ENCODE data around the gene RSRP1.

The RSRP1 gene

DNA sequence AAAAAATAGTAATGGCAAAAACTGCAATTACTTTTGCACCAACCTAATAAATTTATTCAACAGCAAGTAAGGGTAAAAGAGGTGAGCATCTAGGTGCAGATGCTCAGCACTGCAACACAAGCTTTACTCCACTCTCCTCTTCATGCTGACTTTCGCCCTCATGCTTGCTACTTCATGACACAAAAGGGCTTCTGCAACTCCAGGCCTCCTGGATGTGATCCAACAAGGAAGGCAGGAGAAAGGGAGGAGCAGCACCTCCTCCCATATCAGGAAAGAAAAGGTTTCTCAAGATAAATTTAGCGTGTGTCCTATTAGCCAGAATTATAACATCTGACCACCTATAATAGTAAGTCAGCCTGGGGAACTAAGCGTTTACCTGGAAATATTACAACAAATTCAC is 26.6 kb downstream of the RSRP1 start:
- no peak overlapping the region for H3K4me3 ChIP-seq (ENCODE audit: control insufficient read depth, low read depth, low read length)
- TF ChIP-seq, protein P1, sequence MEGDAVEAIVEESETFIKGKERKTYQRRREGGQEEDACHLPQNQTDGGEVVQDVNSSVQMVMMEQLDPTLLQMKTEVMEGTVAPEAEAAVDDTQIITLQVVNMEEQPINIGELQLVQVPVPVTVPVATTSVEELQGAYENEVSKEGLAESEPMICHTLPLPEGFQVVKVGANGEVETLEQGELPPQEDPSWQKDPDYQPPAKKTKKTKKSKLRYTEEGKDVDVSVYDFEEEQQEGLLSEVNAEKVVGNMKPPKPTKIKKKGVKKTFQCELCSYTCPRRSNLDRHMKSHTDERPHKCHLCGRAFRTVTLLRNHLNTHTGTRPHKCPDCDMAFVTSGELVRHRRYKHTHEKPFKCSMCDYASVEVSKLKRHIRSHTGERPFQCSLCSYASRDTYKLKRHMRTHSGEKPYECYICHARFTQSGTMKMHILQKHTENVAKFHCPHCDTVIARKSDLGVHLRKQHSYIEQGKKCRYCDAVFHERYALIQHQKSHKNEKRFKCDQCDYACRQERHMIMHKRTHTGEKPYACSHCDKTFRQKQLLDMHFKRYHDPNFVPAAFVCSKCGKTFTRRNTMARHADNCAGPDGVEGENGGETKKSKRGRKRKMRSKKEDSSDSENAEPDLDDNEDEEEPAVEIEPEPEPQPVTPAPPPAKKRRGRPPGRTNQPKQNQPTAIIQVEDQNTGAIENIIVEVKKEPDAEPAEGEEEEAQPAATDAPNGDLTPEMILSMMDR (conservative IDR thresholded peaks at IDR 0.05; ENCODE audit: control insufficient read depth, insufficient read depth, low read depth, low read length), result no peak
- no peak for DNase-seq (ENCODE audit: low read depth)

DNA sequence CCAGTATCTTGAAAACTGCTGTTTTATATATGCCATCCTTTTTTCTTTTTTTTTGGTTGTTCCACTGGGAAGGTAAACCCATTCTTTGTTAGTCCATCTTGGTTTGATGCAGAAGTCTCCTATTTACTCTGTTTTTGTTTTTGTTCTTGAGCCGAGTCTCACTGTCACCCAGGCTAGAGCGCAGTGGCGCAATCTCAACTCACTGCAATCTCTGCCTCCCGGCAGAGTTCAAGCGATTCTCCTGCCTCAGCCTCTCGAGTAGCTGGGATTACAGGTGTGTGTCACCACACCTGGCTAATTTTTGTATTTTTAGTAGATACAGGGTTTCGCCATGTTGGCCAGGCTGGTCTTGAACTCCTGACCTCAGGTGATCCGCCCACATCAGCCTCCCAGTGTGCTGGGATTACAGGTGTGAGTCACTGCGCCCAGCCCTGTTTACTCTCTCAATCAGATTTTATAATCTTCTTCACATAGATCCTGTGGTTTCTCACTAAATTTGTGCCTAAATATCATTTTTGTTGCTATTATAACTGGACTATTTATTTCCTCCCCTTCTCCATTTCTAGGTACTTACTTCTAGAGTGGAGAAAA is 27.5 kb downstream of the RSRP1 start:
- no peak for DNase-seq (ENCODE audit: low read depth)
- TF ChIP-seq, protein P1 (conservative IDR thresholded peaks at IDR 0.05; ENCODE audit: control insufficient read depth, insufficient read depth, low read depth, low read length), result no peak
- H3K4me3 ChIP-seq (ENCODE audit: control insufficient read depth, low read depth, low read length), result no peak overlapping the region

DNA sequence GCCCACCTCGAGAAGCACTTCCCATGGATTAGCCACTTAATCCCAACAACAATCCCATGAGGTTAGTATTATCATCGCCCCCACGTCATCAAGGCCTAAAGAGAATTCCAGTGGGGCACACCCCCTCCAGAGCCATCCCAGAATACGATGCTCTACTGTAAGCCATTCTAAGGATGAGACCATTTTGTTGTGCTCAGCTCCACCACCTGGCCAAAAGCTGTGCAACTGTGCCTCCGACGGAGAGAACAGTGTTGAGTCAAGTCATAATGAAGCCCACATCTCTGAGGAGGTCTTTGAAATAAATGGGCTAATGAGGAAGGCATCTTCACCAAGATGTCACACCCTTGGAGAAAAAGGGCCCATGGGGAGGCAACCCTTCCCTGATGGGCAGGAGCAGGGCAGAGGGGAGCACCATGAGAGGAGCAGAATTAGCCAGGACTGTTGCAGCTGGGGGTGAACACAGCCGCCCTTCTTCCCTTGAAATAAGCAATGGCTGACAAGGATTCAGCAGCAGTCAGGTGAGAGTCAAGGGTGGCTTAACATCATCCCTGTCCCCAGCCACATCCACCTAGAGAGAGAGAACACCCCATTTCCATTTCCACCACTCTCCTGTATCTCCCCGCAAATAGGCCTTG is 29.5 kb downstream of the RSRP1 start:
- no peak overlapping the region for H3K4me3 ChIP-seq (ENCODE audit: control insufficient read depth, low read depth, low read length)
- TF ChIP-seq, protein P1 (conservative IDR thresholded peaks at IDR 0.05; ENCODE audit: control insufficient read depth, insufficient read depth, low read depth, low read length), result no peak
- no peak for DNase-seq (ENCODE audit: low read depth)

DNA sequence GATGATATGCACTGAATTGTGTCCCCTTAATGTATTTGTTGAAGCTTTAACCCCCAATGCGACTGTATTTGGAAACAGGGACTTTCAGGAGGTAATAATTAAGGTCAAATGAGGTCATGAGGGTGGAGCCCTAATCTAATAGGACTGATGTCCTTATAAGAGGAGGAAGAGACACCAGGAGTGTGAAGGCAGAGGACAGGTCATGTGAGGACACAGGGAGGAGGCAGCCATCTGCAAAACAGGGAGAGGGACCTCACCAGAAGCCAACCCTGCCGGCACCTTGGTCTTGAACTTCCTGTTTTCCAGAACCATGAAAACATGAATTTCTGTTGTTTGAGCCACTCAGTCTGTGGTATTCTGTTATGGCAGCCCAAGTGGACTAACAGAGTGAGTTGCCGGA is 30.2 kb downstream of the RSRP1 start:
- DNase-seq (ENCODE audit: low read depth), result no peak
- H3K4me3 ChIP-seq (ENCODE audit: control insufficient read depth, low read depth, low read length), result no peak overlapping the region
- TF ChIP-seq, protein P1 (conservative IDR thresholded peaks at IDR 0.05; ENCODE audit: control insufficient read depth, insufficient read depth, low read depth, low read length), result no peak

DNA sequence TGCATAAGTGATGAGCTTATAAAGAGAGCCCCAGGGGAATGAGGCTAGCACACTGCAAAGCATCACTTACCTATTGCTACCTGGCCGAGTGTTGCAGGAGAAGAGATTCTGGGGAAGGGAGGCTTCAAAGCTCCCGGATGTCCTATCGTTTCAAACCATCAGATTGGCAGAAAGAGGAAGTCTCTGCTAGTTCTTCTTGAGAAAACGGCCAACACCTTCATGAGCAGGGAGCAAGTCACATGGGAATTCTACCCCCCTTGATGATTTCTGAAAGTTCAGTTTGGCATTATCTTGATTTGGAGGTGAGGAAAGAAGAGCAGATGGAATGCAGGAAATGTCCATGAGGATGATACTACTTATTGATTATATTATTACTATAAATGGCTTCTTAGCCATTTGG is 31.1 kb downstream of the RSRP1 start:
- DNase-seq (ENCODE audit: low read depth), result no peak
- no peak overlapping the region for H3K4me3 ChIP-seq (ENCODE audit: control insufficient read depth, low read depth, low read length)
- TF ChIP-seq, protein P1 (conservative IDR thresholded peaks at IDR 0.05; ENCODE audit: control insufficient read depth, insufficient read depth, low read depth, low read length), result no peak

DNA sequence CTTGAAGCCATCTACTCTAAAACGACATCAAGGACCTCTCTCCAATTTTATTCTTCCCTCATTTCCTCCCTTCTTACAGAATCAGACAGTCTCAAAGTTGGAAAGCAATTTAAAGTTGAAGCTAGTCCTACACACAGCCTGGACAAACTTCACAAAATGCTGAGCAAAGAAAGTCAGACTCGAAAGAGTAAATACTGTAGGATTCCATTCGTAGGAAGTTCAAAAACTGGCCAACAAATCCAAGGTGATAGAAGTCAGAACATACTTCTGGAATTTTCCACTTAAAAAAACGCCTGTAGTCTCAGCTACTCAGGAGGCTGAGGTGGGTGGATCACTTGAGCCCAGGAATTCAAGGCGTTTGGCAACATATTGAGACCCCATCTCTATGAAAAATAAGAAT is 34.5 kb downstream of the RSRP1 start:
- DNase-seq (ENCODE audit: low read depth), result no peak
- TF ChIP-seq, protein P1 (conservative IDR thresholded peaks at IDR 0.05; ENCODE audit: control insufficient read depth, insufficient read depth, low read depth, low read length), result no peak
- no peak overlapping the region for H3K4me3 ChIP-seq (ENCODE audit: control insufficient read depth, low read depth, low read length)

All from fibroblast of mammary gland (primary cell).